NB4 (cell line): Measurements from ENCODE around the gene LRRC27.

Experiments used
- CTCF ChIP-seq: IDR thresholded peaks from one replicate; pipeline ENCODE4 v1.5.1; 2012; ENCODE audit warnings: low read depth, low read length
- POLR2A ChIP-seq: IDR thresholded peaks from 2 replicates; pipeline ENCODE4 v1.6.1; 2011; ENCODE audit warnings: mild to moderate bottlenecking; ENCODE audit not compliant: insufficient read length; ENCODE audit errors: extremely low read depth

GRCh38 chr10:132338876-132339275 is 6.9 kb downstream of the LRRC27 start:
- no peak for TF ChIP-seq CTCF
- no peak for TF ChIP-seq POLR2A
